DMS79 (cell line): ENCODE data around the gene TMEM248.
A peak's percentile ranks its signal among the peaks of the same experiment; 100 is the strongest.
"Not testable (repeated sequence)": the region's sequence is repeated elsewhere in the genome, so short reads cannot be mapped to it uniquely, and the experiment has no call there.

ENCODE experiments used
- DNase-seq: peaks from one replicate; lab custom pipeline; 2025; lab: John Stamatoyannopoulos, UW

TMEM248 gene

GRCh38 chr7:66920769-66921395, at the start of gene TMEM248:
TMEM248 (plus strand) TSS chr7:66921225; CDS start chr7:66941866, 20,641 bp downstream.
- DNase-seq, result peak; percentile 60

GRCh38 chr7:66873476-66873875, 47.5 kb upstream of the TMEM248 start:
- DNase-seq, result no peak

DNA sequence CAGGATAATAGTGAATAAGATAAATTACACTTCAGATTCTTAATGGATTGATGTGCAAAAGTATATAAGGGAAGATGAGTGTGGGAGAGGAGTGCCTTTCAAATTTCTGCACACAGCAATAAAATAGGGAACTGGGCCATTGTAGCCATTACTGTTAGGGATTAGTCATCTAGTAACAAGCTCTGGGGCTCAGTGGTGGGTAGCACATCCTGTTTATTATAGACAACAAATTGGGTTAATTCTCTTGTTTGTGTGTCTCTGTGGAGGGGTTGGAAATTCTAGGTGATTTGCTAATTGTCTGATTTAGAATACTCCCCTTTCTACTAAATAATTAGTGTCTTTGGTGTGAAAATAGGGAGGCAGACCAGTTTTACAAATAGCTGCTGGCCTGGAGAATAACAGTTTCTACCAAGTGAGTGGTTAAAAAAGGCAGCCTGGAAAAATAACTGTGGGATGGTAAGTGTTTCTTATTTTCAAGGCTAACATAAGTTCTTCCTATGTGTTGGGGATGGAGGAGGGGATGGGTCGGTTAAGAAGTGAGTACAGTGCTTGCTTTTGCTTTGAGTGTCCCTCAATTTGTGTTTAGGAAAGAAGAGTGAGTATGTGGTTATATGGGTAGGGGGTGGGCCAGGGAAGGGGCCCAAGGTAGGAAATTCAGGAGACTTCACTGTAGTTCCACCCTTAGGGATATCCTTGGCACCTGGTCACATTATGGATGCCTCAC, 43.3 kb upstream of the TMEM248 start:
- no peak for DNase-seq

- not testable (repeated sequence) for DNase-seq
These were observed 42.7 kb upstream of the TMEM248 start for GRCh38 chr7:66878301-66878685.

GRCh38 chr7:66880053-66880452, 41.0 kb upstream of the TMEM248 start:
- DNase-seq, result no peak

DNA sequence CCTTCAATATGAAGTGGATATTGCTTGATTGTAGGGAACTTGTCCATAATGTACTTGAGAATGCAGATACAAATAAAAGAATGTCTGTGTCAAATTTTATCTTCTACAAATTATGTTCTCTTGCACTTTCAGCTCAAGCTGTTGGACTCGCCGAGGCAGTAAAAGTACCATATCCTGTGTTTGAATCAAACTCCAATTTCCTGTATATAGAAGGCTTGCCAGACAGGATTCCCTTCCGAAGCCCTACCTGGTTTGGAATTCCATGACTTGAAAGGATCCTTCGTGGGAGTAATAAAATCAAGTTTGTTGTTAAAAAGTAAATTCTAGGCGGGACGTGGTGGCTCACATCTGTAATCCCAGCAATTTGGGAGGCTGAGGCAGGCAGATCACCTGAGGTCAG, 40.4 kb upstream of the TMEM248 start:
- DNase-seq, result not testable (repeated sequence)

DNA sequence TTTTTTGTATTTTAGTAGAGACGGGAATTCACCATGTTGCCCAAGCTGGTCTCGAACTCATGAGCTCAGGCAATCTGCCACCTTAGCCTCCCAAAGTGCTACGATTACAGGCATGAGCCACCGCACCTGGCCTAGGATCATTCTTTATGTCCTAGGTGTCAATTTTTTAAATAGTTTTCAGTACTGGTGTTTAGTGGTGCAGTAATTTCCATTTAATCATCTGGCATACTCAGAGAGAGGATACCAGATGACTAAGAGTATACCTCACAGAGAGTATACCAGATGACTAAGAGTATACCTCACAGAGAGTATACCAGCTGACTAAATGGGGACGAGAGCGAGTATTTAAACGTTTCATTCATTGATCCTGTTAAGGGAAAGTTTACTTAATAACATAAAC, 37.3 kb upstream of the TMEM248 start:
- no peak for DNase-seq

DNA sequence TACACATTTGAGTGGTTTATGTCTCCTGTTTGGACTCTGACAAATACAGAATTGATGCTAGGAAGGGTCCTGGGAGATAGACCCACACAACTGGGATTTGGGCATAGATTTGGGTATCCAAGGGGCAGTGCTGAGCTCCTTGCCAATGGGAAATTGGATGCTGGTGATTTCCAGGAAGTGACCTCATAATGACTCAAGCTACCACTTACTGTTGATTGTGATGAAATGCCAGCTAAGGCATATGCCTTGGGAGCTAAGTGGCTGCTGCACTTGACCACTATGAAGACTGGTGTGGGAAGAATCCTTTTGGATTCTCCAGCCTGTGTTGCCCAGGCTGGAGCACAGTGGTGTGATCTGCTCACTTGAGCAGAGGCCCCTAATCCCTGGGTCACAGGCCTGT, 36.5 kb upstream of the TMEM248 start:
- DNase-seq, result not testable (repeated sequence)

DNA sequence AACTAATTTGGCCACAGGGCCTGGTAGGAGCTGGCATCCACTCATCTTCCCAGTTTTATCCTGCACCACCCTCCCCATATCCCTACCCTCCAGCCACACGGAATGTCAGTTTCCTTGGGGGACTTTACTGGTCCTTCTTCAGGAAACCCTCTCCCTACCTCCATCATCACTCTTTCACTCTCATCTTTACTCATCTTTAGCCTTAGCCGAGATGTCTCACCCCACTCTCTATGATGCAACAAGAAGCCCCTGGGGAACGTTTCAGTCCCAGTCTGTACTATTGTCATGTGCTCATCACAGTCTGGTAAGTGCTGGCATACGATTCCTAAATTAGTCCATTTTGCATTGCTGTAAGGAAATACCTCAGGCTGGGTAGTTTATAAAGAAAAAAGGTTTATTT, 34.9 kb upstream of the TMEM248 start:
- no peak for DNase-seq

GRCh38 chr7:66888223-66888622, 32.8 kb upstream of the TMEM248 start:
- not testable (repeated sequence) for DNase-seq

- DNase-seq, result no peak
These were observed 26.5 kb upstream of the TMEM248 start for GRCh38 chr7:66894463-66895080.

DNA sequence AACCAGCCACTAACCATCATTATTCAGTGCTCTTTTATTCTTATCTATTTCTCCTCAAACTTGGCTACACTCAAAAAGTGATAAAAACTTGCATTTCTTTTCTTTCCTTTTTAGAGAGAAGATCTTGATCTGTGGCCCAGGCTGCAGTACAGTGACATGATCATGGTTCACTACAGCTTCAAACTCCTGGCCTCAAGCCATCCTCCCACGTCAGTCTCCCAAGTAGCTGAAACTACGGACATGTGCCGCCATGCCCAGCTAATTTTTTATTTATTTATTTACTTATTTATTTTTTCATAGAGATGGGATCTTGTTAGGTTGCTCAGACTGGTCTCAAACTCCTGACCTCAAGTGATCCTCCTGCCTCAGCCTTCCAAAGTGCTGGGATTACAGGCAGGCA, 24.6 kb upstream of the TMEM248 start:
- no peak for DNase-seq

DNA sequence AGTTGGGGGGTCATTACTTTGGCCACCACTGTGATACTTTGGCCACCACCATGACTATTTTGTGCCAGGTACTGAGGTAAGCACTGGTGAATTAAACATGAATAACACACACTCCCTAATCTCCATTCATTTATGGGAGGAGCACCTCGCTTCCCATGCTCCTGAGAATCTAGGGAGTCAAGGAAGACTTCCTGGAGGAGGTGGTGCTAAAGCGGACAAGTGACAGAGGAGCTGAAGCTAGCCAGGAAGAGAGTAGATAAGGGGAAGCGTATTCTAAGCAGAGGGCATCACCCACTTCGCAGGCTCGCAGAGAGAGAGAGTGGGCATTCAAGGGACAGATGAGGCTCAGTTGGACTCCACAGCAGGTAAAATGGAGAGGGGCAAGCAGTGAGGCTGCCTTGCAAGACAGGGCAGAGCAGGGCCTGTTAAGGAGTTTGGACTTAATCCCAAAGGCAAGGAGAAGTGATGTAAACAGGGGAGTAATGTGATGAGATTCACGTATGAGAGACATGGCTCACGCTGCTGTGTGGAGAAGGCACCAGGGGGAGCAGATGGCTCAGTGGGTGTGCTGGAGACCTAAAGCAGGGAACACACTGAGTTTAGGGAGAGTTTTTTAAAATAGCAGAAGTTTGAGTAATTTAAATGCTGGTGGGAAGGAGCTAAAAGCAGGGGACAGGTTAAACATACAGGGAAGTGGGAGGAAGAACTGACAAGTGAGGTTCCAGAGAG, 21.3 kb upstream of the TMEM248 start:
- DNase-seq, result no peak

DNA sequence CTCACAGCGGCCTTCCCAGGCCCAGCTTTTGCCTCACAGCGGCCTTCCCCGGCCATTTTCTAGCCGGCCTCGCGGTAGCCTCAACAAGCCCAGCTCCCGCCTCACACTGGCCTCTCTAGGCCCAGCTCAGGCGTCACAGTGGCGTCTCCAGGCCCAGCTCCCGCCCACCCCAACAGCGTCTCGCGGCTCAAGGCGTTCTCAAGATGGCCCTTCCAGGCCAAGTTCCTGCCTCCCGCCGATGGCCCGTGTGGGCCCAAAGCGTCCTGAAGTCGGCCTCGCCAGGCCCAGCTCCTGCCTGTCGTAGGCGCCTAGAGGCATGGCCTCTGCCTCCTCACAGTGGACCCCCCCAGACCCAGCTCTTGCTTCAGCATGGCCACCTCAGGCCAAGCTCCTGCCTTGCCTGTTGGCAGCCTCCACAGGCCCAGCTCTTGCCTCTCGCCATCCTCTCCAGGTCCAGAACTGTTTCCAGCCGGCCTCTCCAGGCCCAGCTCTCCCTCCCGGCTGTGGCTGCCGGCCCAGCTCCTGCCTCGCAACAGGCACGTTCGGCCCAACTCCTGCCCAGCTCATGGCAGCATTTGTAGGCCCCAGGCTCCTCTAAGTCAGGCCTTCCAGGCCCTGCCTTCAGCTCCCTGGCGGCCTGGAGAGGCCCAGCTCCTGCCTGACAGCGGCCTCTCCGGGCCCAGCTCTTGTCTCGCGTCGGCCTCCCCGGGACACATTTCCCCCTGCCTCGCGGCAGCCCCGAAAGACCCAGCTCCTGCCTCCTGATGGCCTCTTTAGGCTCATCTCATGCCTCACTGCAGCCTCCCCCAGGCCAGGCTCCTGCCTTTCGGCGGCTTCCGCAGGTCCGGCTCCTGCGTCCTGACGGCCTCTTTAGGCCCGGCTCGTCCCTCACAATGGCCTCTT, 18.8 kb upstream of the TMEM248 start:
- DNase-seq, result no peak

DNA sequence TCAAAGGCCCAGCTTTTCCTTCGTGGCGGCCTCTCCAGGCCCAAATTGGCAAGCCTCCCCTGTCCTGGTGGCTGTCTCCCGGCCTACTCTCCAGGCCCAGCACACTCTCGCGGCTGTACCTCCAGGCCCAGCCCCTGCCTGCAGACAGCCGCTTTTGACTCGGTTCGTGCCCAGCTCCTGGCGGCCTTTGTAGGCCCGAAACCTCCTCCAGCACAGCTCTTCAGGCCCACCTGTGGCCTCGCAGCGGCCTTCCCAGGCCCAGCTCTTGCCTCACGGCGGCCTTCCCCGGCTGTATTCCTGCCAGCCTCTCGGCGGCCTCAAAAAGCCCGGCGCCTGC, 18.2 kb upstream of the TMEM248 start:
- DNase-seq, result no peak

- no peak for DNase-seq
These were observed 17.5 kb upstream of the TMEM248 start for GRCh38 chr7:66903360-66904062.

DNA sequence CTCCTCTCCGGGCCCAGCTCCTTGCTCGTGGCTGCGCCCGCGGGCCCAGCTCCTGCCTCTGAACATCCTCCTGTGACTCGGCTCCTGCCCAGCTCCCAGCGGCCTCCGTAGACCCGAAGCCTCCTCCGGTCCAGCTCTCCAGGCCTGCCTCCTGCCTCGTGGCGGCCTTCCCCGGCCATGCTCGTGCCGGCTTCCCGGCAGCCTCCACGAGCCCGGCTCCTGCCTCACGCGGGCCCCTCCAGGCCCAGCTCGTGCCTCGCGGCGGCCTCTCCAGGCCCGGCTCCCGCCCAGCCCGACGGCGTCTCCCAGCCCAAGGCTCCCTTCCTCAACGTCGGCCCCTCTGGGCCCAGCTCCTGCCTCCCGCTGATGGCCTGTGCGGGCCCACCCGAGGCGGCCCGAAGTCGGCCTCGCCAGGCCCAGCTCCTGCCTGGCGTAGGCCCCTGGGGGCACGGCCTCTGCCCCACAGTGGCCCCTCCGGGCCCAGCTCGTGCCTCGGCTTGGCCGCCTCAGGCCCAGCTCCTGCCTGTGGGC, 16.9 kb upstream of the TMEM248 start:
- no peak for DNase-seq

- DNase-seq, result no peak
These were observed 15.7 kb upstream of the TMEM248 start for GRCh38 chr7:66905278-66905677.

DNA sequence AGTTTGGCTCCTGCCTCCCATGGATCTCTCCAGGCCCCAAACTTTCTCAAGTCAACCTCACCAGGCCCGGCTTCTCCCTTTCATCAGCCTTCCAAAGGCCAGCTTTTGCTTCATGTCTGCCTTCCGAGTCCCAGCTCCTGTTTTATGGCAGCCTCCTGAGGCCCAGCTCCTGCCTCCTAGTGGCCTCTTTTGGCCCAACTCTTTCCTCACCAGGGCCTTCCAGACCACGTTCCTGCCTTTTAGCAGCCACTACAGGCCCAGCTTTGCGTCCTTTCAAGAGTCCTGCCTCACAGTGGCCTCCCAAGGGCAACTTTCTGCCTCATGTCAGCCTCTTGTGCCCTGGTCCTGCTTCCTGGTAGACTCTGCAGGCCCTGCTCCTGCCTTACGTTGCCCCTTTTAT, 15.3 kb upstream of the TMEM248 start:
- no peak for DNase-seq

DNA sequence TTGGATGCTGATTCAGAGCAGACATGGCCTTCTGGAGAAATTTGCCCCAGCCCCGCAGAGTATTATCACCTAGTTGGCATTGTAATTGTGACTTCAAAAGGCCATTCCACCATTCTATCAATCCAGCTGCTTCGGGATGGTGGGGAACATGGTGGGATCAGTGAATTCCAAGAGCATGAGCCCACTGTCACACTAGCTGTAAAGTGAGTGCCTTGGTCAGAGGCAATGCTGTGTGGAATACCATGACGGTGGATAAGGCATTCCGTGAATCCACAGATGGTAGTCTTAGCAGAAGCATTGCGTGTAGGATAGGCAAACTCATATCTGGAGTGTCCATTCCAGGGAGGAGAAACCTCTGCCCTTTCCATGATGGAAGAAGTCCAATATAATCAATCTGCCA, 13.3 kb upstream of the TMEM248 start:
- no peak for DNase-seq

GRCh38 chr7:66908598-66908997, 12.4 kb upstream of the TMEM248 start:
- DNase-seq, result not testable (repeated sequence)
